22Rv1 (cell line): ENCODE results near the gene OR13C2.

ENCODE experiments used
- H3K27ac ChIP-seq: fragments of 450-650 bp; 2 replicates; pipeline ENCODE4 v1.5.1; 2017
- CTCF ChIP-seq: fragments of 450-650 bp; IDR thresholded peaks from 2 replicates; pipeline ENCODE4 v1.5.1; 2017; ENCODE audit warnings: mild to moderate bottlenecking
- ZFX ChIP-seq: fragments of 450-650 bp; IDR thresholded peaks from 2 replicates; pipeline ENCODE4 v1.6.1; 2017; ENCODE audit warnings: antibody characterized with exemption, borderline replicate concordance

OR13C2 gene

GRCh38 chr9:104575456-104575855 is 30.0 kb downstream of the OR13C2 start:
- no peak for TF ChIP-seq CTCF
- no peak for TF ChIP-seq ZFX
- H3K27ac ChIP-seq, result no peak overlapping the region

GRCh38 chr9:104572612-104573011 is 32.8 kb downstream of the OR13C2 start:
- H3K27ac ChIP-seq, result no peak overlapping the region
- no peak for TF ChIP-seq CTCF
- no peak for TF ChIP-seq ZFX

GRCh38 chr9:104568868-104569267 is 36.6 kb downstream of the OR13C2 start, which contains the start of gene OR13C8:
Gene OR13C8, plus strand, starts transcription at chr9:104569168. Its CDS starts 0 bp downstream, at chr9:104569168.
- TF ChIP-seq CTCF, result no peak
- TF ChIP-seq ZFX, result no peak
- H3K27ac ChIP-seq, result no peak within 1 kb of the TSS

GRCh38 chr9:104564358-104564757 is 41.1 kb downstream of the OR13C2 start:
- TF ChIP-seq CTCF (no peak), ZFX (no peak)
- H3K27ac ChIP-seq, result no peak overlapping the region

GRCh38 chr9:104556830-104557634 is 48.4 kb downstream of the OR13C2 start:
- H3K27ac ChIP-seq, result no peak overlapping the region
- TF ChIP-seq ZFX (no peak), CTCF (no peak)

GRCh38 chr9:104555521-104555920 is 49.9 kb downstream of the OR13C2 start:
- H3K27ac ChIP-seq, result no peak overlapping the region
- TF ChIP-seq ZFX (no peak), CTCF (no peak)
